HG03139 (cell line): ENCODE data around the gene TP73.
"Not testable (repeated sequence)": the region's sequence is repeated elsewhere in the genome, so short reads cannot be mapped to it uniquely, and the experiment has no call there.

ENCODE experiments used
- ATAC-seq: cut with Tn5 transposase; IDR thresholded peaks from one replicate; pipeline ENCODE4 v1.9.1; 2021; ENCODE audit not compliant: unreplicated experiment

The TP73 gene

GRCh38 chr1:3618531-3618880, 33.8 kb upstream of the TP73 start:
- ATAC-seq = no peak

- peak; percentile 57 for ATAC-seq
Observed at GRCh38 chr1:3618881-3619671, 33.2 kb upstream of the TP73 start.

- no peak for ATAC-seq
Observed at GRCh38 chr1:3620708-3621107, 31.6 kb upstream of the TP73 start.

GRCh38 chr1:3621151-3621671, 31.1 kb upstream of the TP73 start:
- ATAC-seq = not testable (repeated sequence)

GRCh38 chr1:3622102-3622501, 30.2 kb upstream of the TP73 start:
- not testable (repeated sequence) for ATAC-seq

- no peak for ATAC-seq
Observed at GRCh38 chr1:3623441-3624199, 28.7 kb upstream of the TP73 start.

- peak; percentile 92 for ATAC-seq
Observed at GRCh38 chr1:3624200-3625136, 27.8 kb upstream of the TP73 start, which contains the start of gene TPRG1L. Gene TPRG1L, plus strand, starts transcription at chr1:3625015. Its CDS starts 58 bp downstream, at chr1:3625073.

GRCh38 chr1:3625151-3625907, 27.0 kb upstream of the TP73 start:
- ATAC-seq = peak; percentile 9

GRCh38 chr1:3626025-3626424, 26.3 kb upstream of the TP73 start:
- no peak for ATAC-seq

GRCh38 chr1:3627515-3628253, 24.6 kb upstream of the TP73 start:
- ATAC-seq = no peak

GRCh38 chr1:3628445-3628844, 23.9 kb upstream of the TP73 start:
- ATAC-seq = no peak

- ATAC-seq = no peak
Observed at GRCh38 chr1:3629561-3630160, 22.7 kb upstream of the TP73 start.

GRCh38 chr1:3630161-3630611, 22.1 kb upstream of the TP73 start:
- ATAC-seq = no peak

- no peak for ATAC-seq
Observed at GRCh38 chr1:3630914-3631313, 21.4 kb upstream of the TP73 start.

- no peak for ATAC-seq
Observed at GRCh38 chr1:3631320-3632260, 20.7 kb upstream of the TP73 start.

- no peak for ATAC-seq
Observed at GRCh38 chr1:3632298-3632697, 20.0 kb upstream of the TP73 start.

GRCh38 chr1:3632716-3633343, 19.5 kb upstream of the TP73 start:
- ATAC-seq = no peak
